ENCODE results near the gene HEATR1.

The HEATR1 gene

GRCh38 chr1:236535662-236536161, 68.6 kb downstream of the HEATR1 start:
- DNase-seq: no peak

DNA sequence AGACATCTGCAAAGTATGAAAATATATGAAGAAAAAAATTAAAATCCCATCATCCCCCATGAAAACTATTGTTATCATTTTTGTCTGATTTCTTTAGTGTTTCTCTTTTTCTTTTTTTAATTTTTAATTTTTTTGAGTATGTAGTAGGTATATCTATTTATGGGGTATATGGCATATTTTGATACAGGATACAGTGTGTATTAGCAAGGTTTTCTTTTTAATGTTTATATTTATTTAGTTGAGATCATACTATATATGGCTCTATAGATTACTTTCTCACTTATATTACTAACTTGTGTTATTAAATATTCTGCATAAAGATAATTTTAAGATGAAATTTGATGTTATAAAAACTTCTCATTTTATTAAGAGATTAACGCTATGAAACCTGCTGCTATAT, 69.1 kb downstream of the HEATR1 start:
- DNase-seq: no peak

GRCh38 chr1:236534151-236534651, 70.1 kb downstream of the HEATR1 start:
- peak; percentile 51 for DNase-seq

GRCh38 chr1:236532850-236533249, 71.5 kb downstream of the HEATR1 start:
- DNase-seq: no peak

DNA sequence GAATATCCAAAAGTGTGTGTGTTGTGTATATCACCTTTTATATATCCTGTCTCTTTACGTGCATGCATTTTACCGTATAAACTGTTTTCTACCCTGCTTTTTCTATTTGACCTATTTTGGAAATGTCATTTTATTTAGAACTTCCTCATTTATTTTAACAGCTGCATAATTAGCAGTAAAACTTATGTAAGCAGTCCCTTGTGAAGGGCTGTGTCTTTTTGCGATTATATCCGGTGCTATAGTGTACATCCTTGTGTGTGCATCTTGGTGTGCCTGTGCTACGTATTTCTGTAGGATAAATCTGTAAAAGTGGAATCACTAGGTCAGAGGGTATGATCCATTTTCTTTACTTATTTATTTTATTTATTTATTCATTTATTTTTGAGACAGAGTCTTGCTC, 73.4 kb downstream of the HEATR1 start:
- DNase-seq: no peak

DNA sequence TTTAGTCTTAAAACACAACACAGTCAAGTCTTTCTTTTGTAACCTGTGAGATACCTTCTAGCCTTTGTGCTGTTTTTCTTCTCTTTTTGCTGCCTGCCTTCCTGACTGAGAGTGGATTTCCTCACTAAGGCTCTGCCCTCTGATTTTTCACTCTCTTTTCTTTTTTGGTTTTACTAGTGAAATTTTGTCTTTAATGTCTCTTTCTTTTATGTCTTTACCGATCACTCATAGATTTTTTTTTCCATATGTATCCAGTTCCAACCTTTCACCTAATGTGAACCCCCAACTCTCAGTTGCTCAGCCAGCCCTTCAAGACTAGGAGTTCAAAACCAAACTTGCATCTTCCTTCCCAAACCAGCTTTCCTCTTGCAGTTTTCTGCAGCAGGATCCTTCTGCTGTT, 74.0 kb downstream of the HEATR1 start:
- DNase-seq: no peak

DNA sequence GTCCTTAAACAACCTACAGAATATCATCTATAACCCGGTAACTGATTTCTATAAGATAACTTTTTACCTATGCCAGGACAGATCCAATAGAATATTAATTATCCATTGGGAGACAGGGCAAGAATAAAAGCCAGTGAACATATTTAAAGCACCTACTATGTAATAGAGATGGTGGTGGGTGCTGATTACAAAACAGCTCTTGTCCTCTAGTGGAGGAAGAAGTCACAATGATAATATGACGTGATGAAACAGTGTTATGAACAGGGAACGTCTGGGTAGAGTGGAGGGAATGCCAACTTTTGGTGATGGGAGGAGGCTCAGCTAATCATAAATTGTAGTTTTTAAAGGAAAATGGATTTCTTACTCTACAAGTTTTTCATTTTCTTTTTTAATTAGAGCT, 78.2 kb downstream of the HEATR1 start:
- no peak for DNase-seq

DNA sequence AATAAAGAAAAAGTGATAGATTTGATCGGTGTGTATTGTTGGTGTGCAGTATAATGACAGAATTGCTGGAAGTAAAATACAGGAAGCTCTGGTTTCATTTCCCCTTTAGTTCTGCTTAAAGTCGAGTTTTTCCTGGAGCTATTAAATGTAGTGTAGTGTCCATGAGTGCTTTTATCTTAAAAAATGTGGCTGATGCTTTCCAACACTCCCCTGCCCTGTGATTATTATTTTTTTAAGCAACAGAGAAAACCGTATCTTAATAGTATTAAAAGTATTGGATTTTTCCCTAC, 79.5 kb downstream of the HEATR1 start:
- DNase-seq: no peak

GRCh38 chr1:236524142-236524894, 80.0 kb downstream of the HEATR1 start:
- DNase-seq: peak; percentile 64

- peak; percentile 90 for DNase-seq
These were observed 80.6 kb downstream of the HEATR1 start, which contains the start of gene LGALS8 for GRCh38 chr1:236523704-236524141. TSS of gene LGALS8 (plus strand) at chr1:236523982. CDS start at chr1:236526071, 2,089 bp downstream.

DNA sequence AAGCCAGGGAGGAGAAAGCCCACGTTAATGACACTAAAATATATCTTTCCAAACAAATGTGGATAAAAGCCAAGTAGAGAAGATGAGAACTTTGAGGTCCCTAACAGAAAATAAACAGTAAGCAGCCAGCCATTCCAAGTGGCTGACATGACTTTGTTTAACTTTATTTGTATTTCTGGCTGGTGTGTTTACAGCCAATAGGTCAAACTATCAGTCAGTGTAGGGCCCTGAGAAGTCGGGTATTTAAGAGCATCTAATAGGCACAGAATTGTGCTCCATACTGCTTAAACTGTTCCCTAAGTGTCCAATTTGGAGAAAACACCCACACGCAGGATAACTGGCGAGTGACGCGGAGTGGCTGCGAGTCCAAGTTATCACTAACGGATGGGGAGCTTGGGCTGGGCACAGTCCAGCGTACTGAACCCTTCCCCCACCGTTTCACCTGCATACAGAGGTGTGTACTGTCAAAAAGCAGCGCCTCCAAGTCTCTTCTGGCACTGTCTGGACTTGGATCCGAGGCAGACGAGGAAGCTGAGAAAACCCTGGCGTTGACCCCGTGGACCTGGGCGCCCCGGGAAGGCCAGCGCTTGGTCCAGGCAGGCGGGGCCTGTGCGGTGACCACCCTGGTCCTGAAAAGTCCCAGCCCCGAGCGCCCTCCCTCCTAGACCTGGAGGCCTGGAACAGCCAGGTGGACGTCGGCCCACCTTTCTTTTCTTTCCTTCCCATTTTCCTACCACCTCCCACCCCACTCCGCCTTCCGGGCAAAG, 81.2 kb downstream of the HEATR1 start:
- no peak for DNase-seq

DNA sequence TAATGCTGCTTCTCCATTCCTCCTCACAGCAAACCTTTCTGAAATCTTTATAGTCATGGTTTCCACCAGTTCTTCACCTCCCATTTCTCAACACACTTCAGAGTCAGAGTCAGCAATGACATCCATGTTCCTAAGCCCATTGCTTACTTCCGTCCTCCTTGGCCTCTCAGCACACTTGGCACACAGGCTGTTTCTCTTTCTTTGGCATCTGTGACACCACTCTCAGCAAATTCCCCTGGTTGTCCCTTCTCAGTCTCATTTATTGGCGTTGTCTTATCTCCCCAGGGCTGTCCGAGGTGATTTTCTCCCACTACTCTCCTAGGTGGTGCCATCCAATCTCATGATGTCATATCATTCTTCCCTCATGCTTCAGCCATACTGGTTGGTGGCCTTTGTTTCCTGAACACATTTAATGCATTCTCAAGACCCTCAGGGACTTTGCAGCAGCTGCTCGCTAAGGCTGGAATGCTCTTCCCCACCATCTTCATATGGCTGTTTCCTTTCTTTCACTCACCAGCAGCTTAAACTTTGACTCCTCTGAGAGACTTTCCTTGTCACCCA, 83.8 kb downstream of the HEATR1 start:
- DNase-seq: no peak

DNA sequence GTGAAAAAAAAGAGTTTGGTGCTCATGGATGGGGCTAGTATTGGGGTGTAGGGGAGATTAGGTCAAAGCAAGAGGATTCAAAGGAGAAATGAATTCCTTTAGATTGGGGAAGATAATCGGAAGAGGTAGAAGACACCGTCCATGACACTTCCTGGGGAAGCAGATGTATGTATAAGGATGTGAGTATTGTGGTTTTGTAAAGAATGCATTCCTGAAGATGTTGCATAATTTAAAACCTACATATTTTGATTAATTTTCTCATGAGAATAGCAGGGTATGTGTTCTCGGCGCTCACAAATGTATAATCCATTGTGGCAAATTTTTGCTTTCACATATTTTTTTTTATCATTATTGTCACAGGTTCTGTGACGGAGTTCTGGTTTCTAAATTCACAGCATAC, 86.0 kb downstream of the HEATR1 start:
- DNase-seq: no peak

- peak; percentile 55 for DNase-seq
These were observed 87.2 kb downstream of the HEATR1 start for GRCh38 chr1:236516929-236517704.

DNA sequence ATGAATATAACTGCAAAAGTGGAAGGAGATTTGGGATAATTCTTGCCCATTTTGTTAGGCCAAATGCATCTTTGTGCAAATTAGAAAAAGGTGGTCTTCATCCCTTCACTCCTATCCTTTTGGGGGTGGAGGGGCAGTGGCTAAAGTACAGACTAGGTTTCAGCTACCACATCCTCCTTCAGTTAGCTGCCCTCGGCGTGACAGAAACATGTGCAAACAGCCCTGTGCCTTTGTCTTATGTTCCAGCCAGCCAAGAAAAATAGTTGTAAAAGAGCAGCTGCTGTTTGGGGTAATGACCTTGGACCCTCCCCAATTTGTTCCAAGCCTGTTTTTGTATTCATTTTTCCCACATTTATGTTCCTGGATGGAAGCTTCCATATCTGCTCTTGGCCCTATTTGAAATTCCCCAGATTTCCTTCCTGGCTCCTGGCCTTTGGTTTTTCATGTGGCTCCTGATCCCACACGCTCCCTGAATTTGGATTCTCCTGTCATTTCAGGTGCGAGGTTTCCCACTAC, 88.8 kb downstream of the HEATR1 start:
- no peak for DNase-seq

DNA sequence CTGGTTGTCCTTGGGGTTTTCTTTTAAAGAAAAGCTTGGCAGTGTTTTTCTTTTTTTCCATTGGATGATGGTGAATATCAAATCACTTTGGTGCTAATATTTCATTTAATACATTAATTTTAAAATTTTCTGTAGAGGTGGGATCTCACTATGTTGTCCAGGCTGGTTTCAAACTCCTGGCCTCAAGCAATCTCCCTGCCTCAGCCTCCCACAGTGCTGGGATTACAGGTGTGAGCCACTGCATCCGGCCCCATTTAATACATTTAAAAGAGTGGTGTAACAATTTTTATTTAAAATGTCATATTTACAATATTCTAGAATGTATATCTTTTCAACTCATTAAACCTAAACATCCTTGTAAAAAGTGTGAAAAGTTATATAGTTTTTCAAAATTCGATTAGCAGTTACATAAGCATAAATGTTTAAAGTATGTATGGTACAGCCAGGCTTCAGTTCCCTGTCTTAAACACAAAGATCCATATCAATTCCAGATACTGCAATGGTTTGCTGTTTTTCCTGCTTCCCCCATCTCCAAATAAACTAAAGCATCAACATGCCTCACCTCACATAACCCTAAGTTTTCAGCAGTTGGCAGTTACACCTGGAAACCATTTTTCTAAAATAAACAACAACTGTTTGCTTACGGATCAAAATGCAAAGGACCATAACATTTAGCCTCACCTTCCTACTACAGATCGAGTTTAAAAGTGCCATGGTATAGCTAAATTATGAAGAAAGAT, 89.4 kb downstream of the HEATR1 start:
- no peak for DNase-seq

- DNase-seq: no peak
These were observed 92.4 kb downstream of the HEATR1 start for GRCh38 chr1:236511735-236512418.

GRCh38 chr1:236509647-236510401, 94.5 kb downstream of the HEATR1 start:
- no peak for DNase-seq

DNA sequence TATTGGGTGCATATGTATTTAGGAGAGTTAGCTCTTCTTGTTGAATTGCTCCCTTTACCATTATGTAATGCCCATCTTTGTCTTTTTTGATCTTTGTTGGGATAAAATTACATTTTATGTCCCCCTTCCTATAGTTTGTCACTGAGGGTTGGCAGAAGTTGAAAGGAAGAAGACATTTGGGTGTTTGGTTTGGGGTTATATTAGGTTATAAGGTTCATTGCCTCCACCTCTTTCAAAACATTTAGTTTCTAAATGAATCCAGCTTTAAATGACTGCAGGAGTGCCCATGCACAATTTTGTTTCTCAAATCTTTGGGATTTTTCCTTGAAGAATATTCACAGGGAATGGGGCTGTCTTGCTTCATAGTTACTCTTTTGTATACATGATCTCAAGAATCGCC, 95.1 kb downstream of the HEATR1 start:
- no peak for DNase-seq

DNA sequence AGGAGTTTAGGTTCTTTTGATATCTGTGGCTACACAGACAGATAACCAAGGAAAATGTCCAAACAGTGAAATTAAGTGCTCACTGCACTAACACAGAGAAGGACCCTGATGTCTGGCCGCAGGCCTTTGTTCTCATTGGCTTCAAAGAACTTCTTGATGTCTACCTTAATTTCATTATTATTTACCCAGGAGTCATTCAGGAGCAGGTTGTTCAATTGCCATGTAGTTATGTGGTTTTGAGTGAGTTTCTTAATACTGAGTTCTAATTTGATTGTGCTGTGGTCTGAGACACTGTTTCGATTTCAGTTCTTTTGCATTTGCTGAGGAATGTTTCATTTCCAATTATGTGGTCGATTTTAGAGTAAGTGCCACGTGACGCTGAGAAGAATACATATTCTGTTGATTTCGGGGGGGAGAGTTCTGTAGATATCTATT, 95.7 kb downstream of the HEATR1 start:
- DNase-seq: no peak
